Activated gamma-delta T cell treated with anti-CD3 and anti-CD28 coated beads, Interleukin-2, amount 50 U/mL, for 16 hours (primary cell): ENCODE results near the gene TMEM255B.
"Not testable (repeated sequence)": the region's sequence is repeated elsewhere in the genome, so short reads cannot be mapped to it uniquely, and the experiment has no call there.

Experiments
- DNase-seq: peaks from one replicate; pipeline ENCODE4 v3.0.0-alpha.2; 2020; ENCODE audit warnings: low read depth

The TMEM255B gene

GRCh38 chr13:113787694-113788093 lies 28.7 kb downstream of the TMEM255B start:
- DNase-seq: no peak

- DNase-seq: no peak
Observed at GRCh38 chr13:113788413-113789135, 29.5 kb downstream of the TMEM255B start.

- no peak for DNase-seq
Observed at GRCh38 chr13:113789167-113789566, 30.1 kb downstream of the TMEM255B start.

- DNase-seq: not testable (repeated sequence)
Observed at GRCh38 chr13:113789931-113790330, 30.9 kb downstream of the TMEM255B start.

GRCh38 chr13:113791226-113791625 lies 32.2 kb downstream of the TMEM255B start:
- no peak for DNase-seq

- DNase-seq: no peak
Observed at GRCh38 chr13:113791761-113792160, 32.7 kb downstream of the TMEM255B start.

- no peak for DNase-seq
Observed at GRCh38 chr13:113792236-113792770, 33.3 kb downstream of the TMEM255B start.

GRCh38 chr13:113792886-113793717 lies 34.1 kb downstream of the TMEM255B start:
- DNase-seq: no peak

- no peak for DNase-seq
Observed at GRCh38 chr13:113793718-113794085, 34.7 kb downstream of the TMEM255B start.

GRCh38 chr13:113794086-113794485 lies 35.1 kb downstream of the TMEM255B start:
- no peak for DNase-seq

- DNase-seq: no peak
Observed at GRCh38 chr13:113794764-113795173, 35.7 kb downstream of the TMEM255B start.

- DNase-seq: not testable (repeated sequence)
Observed at GRCh38 chr13:113795362-113795761, 36.3 kb downstream of the TMEM255B start.

- DNase-seq: no peak
Observed at GRCh38 chr13:113796211-113796963, 37.4 kb downstream of the TMEM255B start.

GRCh38 chr13:113796964-113797676 lies 38.1 kb downstream of the TMEM255B start:
- DNase-seq: no peak

- DNase-seq: no peak
Observed at GRCh38 chr13:113798200-113798811, 39.3 kb downstream of the TMEM255B start.

- DNase-seq: no peak
Observed at GRCh38 chr13:113800576-113800926, 41.5 kb downstream of the TMEM255B start.

GRCh38 chr13:113801289-113801961 lies 42.4 kb downstream of the TMEM255B start:
- DNase-seq: no peak

GRCh38 chr13:113802090-113802531 lies 43.1 kb downstream of the TMEM255B start:
- DNase-seq: no peak

- no peak for DNase-seq
Observed at GRCh38 chr13:113802761-113803160, 43.7 kb downstream of the TMEM255B start.

GRCh38 chr13:113803409-113804016 lies 44.5 kb downstream of the TMEM255B start:
- no peak for DNase-seq
